Neural cell (in vitro differentiated cells): Measurements from ENCODE around the gene USP28. TPM values are rescaled to one million over a fixed set of nuclear protein-coding genes. Genes with fewer than 3 reads are reported as not detected.

Experiments
- H2AFZ ChIP-seq: fragments of 200-600, 300-800 bp; sonication (generic), shearing (Covaris generic); 2 replicates; pipeline ENCODE4 v1.6.0; 2014; ENCODE audit warnings: low read depth, mild to moderate bottlenecking, antibody characterized with exemption, low read length, moderate library complexity
- H3F3A ChIP-seq: fragments of 200-600 bp; shearing (Covaris generic); 2 replicates; pipeline ENCODE4 v1.6.1; 2016; ENCODE audit warnings: mild to moderate bottlenecking, moderate library complexity, mixed read lengths, antibody characterized with exemption, low read length; ENCODE audit not compliant: insufficient read depth, poor library complexity, severe bottlenecking
- H3K27ac ChIP-seq: fragments of 200-600, 300-800 bp; sonication (generic), shearing (Covaris generic); 2 replicates; pipeline ENCODE4 v1.5.1; 2014; ENCODE audit warnings: mild to moderate bottlenecking, low read length, moderate library complexity
- H3K27me3 ChIP-seq: fragments of 300-800, 200-600 bp; sonication (generic), shearing (Covaris generic); 2 replicates; pipeline ENCODE4 v1.6.0; 2014; ENCODE audit warnings: mild to moderate bottlenecking, low read depth, low read length, moderate library complexity; ENCODE audit not compliant: insufficient read depth
- H3K36me3 ChIP-seq: fragments of 300-800, 200-600 bp; sonication (generic), shearing (Covaris generic); 2 replicates; pipeline ENCODE4 v1.5.1; 2014; ENCODE audit warnings: mild to moderate bottlenecking, antibody characterized with exemption, low read length, moderate library complexity; ENCODE audit not compliant: insufficient read depth
- H3K4me2 ChIP-seq: fragments of 300-800, 200-600 bp; sonication (generic), shearing (Covaris generic); 2 replicates; pipeline ENCODE4 v1.6.0; 2014; ENCODE audit warnings: mild to moderate bottlenecking, low read length
- H3K4me3 ChIP-seq: fragments of 300-800, 200-600 bp; sonication (generic), shearing (Covaris generic); 2 replicates; pipeline ENCODE4 v1.5.1; 2014; ENCODE audit warnings: mild to moderate bottlenecking, low read length, moderate library complexity
- H3K79me2 ChIP-seq: fragments of 200-600 bp; shearing (Covaris generic); replicated peaks from 2 replicates; pipeline ENCODE4 v1.6.0; 2014; ENCODE audit warnings: mild to moderate bottlenecking, low read length, moderate library complexity; ENCODE audit not compliant: insufficient read depth
- H3K9ac ChIP-seq: fragments of 300-800, 200-600 bp; sonication (generic), shearing (Covaris generic); 2 replicates; pipeline ENCODE4 v1.6.1; 2016; ENCODE audit warnings: mild to moderate bottlenecking, low read length, mixed read lengths
- H3K9me2 ChIP-seq: fragments of 200-600 bp; shearing (Covaris generic); 2 replicates; pipeline ENCODE4 v1.6.1; 2016; ENCODE audit warnings: mild to moderate bottlenecking, low read length, mixed read lengths; ENCODE audit not compliant: insufficient read depth
- H3K9me3 ChIP-seq: fragments of 200-600, 300-800 bp; sonication (generic), shearing (Covaris generic); 2 replicates; pipeline ENCODE4 v1.6.1; 2016; ENCODE audit warnings: mild to moderate bottlenecking, mixed run types, low read length, moderate library complexity, mixed read lengths
- H4K20me1 ChIP-seq: fragments of 200-600 bp; shearing (Covaris generic); 2 replicates; pipeline ENCODE4 v1.6.1; 2016; ENCODE audit warnings: mild to moderate bottlenecking, mixed run types; ENCODE audit not compliant: insufficient read depth
- EP300 ChIP-seq: fragments of 450-650 bp; conservative IDR thresholded peaks from 2 replicates; pipeline ENCODE4 v1.6.1; 2014; ENCODE audit warnings: antibody characterized with exemption, mild to moderate bottlenecking, moderate library complexity; ENCODE audit not compliant: poor library complexity, severe bottlenecking
- EZH2 ChIP-seq: fragments of 200-600, 300-800 bp; shearing (Covaris generic), sonication (generic); IDR thresholded peaks from 2 replicates; pipeline ENCODE4 v1.6.1; 2014; ENCODE audit warnings: antibody characterized with exemption, low read length, borderline replicate concordance, mild to moderate bottlenecking; ENCODE audit not compliant: insufficient read depth, poor library complexity, severe bottlenecking
- MXI1 ChIP-seq: fragments of 450-650 bp; conservative IDR thresholded peaks from 2 replicates; pipeline ENCODE4 v1.6.1; 2014; ENCODE audit warnings: antibody characterized with exemption, mild to moderate bottlenecking; ENCODE audit not compliant: poor library complexity, severe bottlenecking
- POLR2AphosphoS5 ChIP-seq: IDR thresholded peaks from 2 replicates; pipeline ENCODE4 v1.6.1; 2012
- RAD21 ChIP-seq: fragments of 450-650 bp; conservative IDR thresholded peaks from 2 replicates; pipeline ENCODE4 v1.6.1; 2014; ENCODE audit warnings: antibody characterized with exemption, mild to moderate bottlenecking, moderate library complexity
- SMC3 ChIP-seq: fragments of 450-650 bp; conservative IDR thresholded peaks from 2 replicates; pipeline ENCODE4 v1.6.1; 2014; ENCODE audit warnings: antibody characterized with exemption, mild to moderate bottlenecking, moderate library complexity; ENCODE audit not compliant: poor library complexity
- TAF1 ChIP-seq: IDR thresholded peaks from 2 replicates; pipeline ENCODE4 v1.6.1; 2012; ENCODE audit warnings: low read depth
- polyA plus RNA-seq: library from polyadenylated mRNA; depleted of rRNA; stranded (reverse); fragments of >200 nt; gene quantifications from 2 replicates; pipeline ENCODE4 v1.2.3, GENCODE V29; 2014
- TF ChIP-seq, protein P1 (sequence below): IDR thresholded peaks from 2 replicates; pipeline ENCODE4 v1.6.1; 2012; ENCODE audit warnings: borderline replicate concordance

USP28 gene
- polyA plus RNA-seq, 1 donor from 2014 or later, result 16.0 TPM

GRCh38 chr11:113877670-113878055 is 2.3 kb upstream of the USP28 start:
- Histone ChIP-seq H3K79me2 (peaks cover 5% of the 10 kb centered on the region), H3K9ac (no peak overlapping the region), H3K4me2 (no peak overlapping the region), H3K36me3 (no peaks in the 10 kb centered on the region), H3F3A (peaks cover 5% of the 10 kb centered on the region), H4K20me1 (no peaks in the 10 kb centered on the region), H3K27ac (no peak overlapping the region), H3K9me3 (no peaks in the 10 kb centered on the region), H3K4me3 (no peak overlapping the region), H3K9me2 (no peaks in the 10 kb centered on the region), H2AFZ (no peak overlapping the region), H3K27me3 (no peaks in the 10 kb centered on the region)
- TF ChIP-seq EP300 (no peak), EZH2 (no peak), POLR2AphosphoS5 (no peak), RAD21 (no peak), MXI1 (no peak)
- TF ChIP-seq, protein P1, sequence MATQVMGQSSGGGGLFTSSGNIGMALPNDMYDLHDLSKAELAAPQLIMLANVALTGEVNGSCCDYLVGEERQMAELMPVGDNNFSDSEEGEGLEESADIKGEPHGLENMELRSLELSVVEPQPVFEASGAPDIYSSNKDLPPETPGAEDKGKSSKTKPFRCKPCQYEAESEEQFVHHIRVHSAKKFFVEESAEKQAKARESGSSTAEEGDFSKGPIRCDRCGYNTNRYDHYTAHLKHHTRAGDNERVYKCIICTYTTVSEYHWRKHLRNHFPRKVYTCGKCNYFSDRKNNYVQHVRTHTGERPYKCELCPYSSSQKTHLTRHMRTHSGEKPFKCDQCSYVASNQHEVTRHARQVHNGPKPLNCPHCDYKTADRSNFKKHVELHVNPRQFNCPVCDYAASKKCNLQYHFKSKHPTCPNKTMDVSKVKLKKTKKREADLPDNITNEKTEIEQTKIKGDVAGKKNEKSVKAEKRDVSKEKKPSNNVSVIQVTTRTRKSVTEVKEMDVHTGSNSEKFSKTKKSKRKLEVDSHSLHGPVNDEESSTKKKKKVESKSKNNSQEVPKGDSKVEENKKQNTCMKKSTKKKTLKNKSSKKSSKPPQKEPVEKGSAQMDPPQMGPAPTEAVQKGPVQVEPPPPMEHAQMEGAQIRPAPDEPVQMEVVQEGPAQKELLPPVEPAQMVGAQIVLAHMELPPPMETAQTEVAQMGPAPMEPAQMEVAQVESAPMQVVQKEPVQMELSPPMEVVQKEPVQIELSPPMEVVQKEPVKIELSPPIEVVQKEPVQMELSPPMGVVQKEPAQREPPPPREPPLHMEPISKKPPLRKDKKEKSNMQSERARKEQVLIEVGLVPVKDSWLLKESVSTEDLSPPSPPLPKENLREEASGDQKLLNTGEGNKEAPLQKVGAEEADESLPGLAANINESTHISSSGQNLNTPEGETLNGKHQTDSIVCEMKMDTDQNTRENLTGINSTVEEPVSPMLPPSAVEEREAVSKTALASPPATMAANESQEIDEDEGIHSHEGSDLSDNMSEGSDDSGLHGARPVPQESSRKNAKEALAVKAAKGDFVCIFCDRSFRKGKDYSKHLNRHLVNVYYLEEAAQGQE, result no peak

GRCh38 chr11:113876798-113877669 is 1.7 kb upstream of the USP28 start:
- H3K36me3 ChIP-seq, result no peaks in the 10 kb centered on the region
- TF ChIP-seq TAF1 (no peak), EP300 (no peak), EZH2 (no peak), SMC3 (no peak), POLR2AphosphoS5 (no peak)
- TF ChIP-seq, protein P1, result no peak
- H3K9me3 ChIP-seq, result no peaks in the 10 kb centered on the region
- no peaks in the 10 kb centered on the region for H3K27me3 ChIP-seq
- H2AFZ ChIP-seq, result no peak overlapping the region
- H3K4me3 ChIP-seq, result no peak overlapping the region
- no peak overlapping the region for H3K27ac ChIP-seq
- no peaks in the 10 kb centered on the region for H3K9me2 ChIP-seq
- peaks cover 5% of the 10 kb centered on the region for H3K79me2 ChIP-seq
- no peaks in the 10 kb centered on the region for H4K20me1 ChIP-seq
- H3K9ac ChIP-seq, result no peak overlapping the region
- H3F3A ChIP-seq, result peaks cover 5% of the 10 kb centered on the region
- no peak overlapping the region for H3K4me2 ChIP-seq
